Stimulated activated CD8-positive, alpha-beta memory T cell treated with anti-CD3 and anti-CD28 coated beads, Interleukin-7, amount 100 ng/mL, for 48 hours (primary cell): ENCODE data around the gene LPCAT2.

ENCODE experiments used
- DNase-seq, 2 donors: peaks; one replicate each; pipeline ENCODE4 v3.0.0-alpha.2; 2020; ENCODE audit warnings: low read depth in 1 of 2; ENCODE audit errors: extremely low read depth in 1 of 2

LPCAT2 gene

DNA sequence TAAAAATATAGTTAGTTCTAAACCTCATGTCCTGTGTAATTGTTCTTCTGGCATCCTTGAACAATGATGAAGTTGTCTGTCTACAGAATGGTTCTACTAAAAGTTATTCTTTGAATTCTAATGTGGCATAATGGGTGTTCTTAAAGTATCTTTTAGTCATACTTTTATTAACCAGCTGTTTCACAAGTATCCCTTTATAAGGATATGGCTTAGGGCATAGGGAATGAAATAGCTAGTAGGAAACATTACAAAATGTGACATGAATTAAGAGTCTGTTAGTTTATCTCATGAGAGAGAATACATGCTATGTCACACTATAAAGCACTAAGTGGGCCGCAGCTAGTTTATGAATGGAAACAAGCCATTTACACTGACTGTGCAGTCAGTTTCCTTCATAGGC lies 31.3 kb downstream of the LPCAT2 start:
- no peak for DNase-seq

DNA sequence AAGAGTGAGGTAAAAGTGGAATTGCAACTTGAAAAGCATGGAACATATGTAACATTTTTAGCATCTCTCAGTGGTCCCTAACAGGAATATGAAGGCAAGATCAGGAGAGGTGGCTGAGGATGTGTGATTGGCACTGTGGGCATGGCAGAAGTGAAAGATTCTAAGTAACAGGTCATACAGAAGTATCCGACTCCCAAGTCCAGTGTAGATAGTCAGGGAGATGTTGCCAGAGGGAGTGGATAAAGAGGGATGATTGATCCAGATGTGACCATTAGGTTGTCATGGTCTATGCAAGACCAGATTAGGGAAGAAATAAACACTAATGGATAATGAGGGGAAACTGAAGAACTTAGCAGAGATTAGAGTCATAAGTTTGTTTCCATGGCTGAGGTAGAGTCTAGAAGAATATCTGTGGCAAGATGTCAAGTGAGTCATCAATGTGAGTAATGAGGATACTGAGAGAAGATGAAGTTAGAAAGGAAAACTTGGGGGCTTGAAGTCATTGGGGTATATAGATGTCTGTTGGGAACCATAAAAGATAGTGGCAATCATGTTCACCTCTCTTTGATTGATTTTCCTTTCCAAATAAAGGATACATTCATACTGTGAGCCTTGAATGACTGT lies 33.7 kb downstream of the LPCAT2 start:
- no peak for DNase-seq

DNA sequence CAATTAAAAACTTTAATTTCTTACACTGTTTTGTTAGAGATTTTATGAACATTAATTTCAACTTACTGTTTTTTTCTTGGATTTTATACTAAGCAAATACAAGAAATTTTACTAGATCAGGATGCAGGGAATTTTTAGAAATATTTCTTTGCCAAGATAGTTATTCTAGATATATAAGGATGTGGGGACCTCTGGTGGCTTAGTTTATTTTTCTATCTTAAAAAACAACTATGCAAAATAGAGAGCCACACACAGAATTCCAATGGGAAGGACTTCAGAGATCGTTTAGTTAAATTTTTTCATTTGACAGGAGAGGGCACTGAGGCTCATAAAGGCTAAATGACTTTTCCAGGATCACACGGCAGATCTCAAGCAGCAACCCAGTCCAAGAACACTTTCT lies 34.6 kb downstream of the LPCAT2 start:
- no peak for DNase-seq

DNA sequence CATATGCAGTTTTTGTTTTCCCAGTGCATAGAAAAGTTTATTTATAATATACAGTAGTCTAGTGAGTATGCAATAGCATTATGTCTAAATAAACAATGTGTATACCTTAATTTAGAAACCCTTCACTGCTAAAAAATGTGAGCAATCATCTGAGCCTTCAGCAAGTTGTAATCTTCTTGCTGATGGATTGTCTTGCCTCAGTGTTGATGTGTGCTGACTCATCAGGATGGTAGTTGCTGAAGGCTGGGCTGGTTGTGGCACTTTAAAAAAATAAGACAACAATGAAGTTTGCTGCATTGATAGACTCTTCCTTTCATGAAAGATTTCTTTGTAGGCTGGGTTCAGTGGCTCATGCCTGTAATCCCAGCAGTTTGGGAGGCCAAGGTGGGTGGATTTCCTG lies 43.7 kb downstream of the LPCAT2 start:
- DNase-seq, result no peak

DNA sequence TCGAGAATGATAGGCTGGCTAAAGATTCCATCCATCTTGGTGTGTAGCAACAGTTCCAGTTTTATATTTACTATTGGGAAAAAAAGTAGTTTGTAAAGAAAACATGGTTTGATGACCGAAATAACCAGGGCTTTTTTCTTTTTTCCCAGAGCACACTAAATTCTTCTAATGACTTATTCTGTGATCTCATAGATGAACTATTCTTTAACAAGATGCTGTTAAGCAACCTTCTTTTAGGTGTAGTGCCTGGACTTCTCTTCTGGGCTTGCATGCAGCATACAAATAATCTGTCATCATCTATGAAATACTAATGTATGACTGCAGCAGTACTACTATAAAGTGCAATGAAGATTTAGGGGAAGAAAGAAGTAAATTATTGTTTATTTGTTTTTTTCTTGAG lies 46.6 kb downstream of the LPCAT2 start:
- DNase-seq, result no peak

DNA sequence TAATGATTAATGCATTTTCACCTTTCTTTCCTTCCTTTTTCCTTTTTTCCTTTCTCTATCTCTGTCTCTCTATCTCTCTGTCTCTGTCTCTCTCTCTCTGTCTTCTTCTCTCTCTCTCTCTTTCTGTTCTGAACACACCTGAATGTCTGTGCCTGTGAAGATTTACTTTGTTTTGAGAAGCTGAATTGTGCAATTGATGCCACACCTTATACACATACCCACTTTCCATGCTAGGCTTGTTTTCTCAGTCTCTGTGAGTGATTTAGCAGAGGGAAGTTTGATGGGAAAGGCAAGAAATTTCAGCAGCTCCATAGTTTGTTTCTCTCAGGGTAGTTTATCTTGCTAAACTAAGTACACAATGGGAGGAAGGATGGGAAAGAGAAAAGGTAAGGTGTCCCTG lies 48.3 kb downstream of the LPCAT2 start:
- DNase-seq, result no peak

DNA sequence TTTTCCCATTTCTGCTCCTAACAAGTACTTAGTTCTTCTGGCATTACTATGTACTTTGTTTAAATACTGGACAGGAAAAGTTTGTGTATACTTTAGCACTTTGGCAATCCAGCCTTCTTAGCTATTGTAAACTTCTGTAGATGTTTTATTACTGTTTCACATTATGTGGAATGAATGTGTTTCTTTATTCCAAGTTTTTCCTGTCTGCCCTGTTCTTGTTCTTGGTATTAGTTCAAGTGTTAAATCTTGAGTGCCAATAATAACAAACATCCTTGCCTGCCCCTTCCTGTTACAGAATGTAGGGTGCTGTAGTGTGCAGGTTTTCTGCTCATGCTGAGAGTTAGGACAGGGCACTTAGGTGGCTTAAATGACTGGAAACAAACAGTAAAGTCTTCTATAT lies 50.4 kb downstream of the LPCAT2 start:
- DNase-seq, result no peak

DNA sequence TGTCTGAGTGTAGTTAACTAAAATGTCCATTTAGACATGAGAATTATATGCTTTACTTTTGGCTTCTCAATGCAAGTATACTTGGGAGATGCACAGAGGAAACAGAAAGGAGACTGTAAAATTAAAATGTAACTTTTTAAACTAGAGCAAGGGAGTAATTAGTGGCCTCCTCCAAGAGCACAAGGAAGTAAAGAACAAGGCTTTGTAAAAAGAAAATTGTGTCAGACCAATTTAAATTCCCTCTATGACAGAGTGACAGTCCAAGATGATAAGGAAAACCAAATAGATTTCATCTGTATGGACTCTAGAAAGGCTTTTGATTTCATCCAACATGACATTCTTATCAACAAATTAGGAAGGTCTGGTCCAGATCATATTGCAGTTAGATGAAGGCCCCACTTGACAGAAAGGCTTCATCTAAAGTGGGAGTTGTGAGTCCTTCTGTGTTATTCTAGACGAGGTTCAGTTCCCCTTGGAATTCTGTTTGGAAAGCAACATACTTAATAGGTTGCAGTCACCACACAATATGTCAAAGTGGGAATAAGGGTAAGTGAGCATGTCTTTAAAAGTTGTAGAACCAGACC lies 51.2 kb downstream of the LPCAT2 start:
- DNase-seq, result no peak

DNA sequence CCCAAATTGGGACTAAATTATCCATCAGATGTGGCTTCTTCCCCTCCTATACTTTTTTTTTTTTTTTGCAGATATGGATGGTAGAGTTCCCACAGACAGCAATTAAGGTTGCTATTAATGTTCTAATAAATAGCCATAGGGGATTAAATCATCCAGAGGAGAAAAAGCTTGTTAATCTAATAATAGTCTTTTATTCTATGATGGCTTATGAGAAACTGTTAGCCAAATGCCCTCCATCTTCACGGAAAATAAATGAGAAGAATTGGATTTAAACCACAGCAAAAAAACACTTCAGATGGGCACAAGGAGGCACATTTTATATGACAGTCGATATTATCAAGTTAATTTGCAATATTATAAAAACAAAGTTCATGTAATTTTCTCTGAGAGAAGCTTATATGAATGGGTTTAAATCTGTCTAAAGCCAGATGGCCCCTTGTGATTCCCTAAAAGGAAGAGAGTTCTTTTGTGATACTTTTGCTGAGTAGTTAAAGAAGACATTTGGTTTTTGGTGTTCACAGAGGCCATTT lies 52.5 kb downstream of the LPCAT2 start:
- DNase-seq, result no peak

DNA sequence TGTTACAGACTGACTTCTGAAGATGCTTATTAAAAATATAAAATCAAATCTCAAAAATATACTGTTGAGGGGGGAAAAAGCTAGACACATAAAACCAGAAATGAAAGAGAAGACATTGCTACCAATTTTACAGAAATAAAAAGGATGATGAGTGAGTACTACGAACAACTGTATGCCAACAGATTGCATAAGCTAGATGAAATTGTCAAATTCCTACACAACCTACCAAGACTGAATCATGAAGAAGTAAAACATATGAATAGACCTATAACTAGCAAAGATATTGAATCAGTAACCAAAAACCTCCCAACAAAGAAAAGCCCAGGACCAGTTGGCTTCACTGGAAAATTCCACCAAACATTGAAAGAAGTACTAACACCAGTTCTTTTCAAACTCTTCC lies 54.1 kb downstream of the LPCAT2 start:
- DNase-seq, result no peak

DNA sequence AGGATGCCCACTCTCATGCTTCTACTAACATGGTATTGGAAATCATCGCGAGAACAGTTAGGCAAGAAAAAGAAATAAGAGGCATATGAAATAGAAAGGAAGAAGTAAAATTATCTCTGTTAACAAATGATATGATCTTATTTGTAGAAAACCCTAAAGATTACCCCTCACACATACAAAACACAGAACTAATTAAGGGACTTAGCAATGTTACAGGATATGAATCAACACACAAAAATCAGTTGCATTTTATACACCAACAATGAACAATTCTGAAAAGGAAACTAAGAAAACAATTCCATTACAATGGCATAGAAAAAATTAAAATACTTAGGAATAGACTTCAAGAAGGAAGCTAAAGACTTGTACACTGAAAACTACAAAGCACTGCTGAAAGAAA lies 54.9 kb downstream of the LPCAT2 start:
- DNase-seq, result no peak

DNA sequence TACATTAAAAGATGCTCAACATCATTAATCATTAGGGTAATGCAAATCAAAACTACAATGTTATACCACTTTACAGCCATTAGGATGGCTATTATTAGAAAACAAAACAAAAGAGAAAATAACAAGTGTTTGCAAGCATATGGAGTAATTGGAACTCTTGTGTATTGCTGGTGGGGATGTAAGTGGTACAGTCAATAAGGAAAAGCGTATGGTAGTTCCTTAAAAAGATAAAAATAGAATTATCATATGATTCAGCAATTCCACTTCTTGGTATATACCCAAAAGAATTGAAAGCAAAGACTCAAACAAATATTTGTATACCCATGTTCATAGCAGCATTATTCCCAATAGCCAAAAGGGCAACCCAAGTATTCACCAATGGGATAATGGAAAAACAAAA lies 56.2 kb downstream of the LPCAT2 start:
- DNase-seq, result no peak

DNA sequence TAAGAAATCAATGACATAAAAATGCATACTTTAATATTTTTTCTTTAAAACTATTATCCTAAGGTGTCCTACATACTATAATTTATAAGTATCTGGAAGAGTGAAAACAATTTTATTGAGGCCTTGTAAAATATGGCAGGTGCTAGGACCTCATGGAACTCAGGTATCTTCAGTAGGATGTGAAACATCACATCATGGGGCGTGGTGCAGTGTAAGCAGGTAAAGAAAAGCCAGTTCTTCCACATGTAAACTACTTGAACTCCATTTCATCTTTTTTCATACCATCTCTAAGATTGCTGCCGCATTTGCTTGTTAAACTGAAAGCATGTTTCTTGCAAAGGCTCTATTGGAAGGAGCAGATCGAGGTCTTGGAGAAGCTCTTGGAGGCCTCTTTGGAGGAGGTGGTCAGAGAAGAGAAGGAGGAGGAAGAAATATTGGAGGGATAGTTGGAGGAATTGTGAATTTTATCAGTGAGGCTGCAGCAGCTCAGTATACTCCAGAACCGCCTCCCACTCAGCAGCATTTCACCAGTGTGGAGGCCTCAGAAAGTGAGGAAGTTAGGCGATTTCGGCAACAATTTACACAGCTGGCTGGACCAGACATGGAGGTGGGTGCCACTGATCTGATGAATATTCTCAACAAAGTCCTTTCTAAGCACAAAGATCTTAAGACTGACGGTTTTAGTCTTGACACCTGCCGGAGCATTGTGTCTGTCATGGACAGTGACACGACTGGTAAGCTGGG lies 57.7 kb downstream of the LPCAT2 start, which contains the start of gene CAPNS2:
Gene CAPNS2, plus strand, starts transcription at position 253 of the 744 bp plus-strand sequence. Its CDS starts 73 bp downstream, at position 326.
- no peak for DNase-seq

DNA sequence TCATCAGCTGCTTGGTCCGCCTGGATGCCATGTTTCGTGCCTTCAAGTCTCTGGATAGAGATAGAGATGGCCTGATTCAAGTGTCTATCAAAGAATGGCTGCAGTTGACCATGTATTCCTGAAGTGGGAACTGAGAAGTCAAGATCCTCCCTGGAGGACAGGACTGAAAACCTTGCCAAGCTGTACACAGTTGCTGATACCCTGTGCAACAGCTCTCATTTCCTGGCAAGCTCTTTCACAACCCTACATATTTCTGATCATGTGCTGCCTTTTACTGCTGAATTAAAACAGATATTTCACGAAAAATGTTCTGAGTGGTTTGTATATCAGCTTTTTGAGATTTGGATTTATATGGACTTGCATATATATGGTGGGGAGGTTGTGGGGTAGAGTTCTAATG lies 58.5 kb downstream of the LPCAT2 start:
- no peak for DNase-seq

DNA sequence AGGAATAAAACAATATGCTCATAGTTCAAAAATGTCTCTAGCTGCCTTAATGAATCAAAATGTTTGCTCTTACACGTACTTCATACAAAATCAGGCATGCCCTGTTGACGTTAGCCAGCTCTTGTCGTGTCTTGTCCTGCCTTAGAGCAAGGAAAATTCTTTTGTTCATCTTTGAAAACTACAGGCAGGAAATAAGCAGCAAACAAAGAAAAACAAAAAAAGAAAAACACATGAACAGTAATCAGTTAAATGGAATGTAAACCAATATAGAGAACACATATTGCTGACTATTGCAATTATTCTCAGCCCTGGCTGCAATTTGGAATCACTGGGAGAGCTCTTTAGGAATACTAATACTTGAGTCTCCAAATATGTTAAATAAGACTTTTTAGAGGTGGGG lies 59.3 kb downstream of the LPCAT2 start:
- DNase-seq, result no peak

DNA sequence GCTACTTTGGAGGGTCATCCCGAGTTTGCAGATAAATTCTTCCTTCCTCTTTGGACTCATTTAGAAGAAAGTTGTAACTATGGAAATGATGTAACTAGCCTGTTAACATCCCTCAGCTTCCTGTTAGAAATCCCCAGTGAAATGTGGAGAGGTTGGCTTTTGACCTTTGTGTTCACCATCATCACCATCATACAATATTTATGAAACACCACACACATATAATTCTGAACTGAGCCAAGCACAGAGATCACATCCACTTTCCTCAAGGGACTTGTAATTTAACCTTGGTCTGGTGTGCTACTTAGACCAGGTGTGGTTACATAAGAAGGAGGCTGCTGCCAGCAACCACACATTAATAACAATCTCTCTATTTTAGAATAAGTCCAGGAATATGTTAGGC lies 60.2 kb downstream of the LPCAT2 start:
- DNase-seq, result no peak

DNA sequence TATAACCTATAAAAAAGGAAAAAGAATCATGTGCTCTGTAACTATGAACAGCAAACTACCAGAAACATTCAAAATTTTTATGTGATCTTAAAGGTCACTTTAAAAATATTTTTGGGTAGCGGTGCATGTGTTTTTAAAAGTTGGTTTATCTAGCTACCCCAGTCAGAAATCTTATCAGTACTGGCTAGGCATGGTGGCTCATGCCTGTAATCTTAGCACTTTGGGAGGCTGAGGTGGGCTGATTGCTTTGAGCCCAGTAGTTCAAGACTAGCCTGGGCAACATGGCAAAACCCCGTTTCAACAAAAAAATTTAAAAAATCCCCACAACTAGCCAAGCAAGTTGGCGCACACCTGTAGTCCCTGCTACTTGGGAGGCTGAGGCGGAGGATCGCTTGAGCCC lies 61.3 kb downstream of the LPCAT2 start:
- DNase-seq, result no peak

DNA sequence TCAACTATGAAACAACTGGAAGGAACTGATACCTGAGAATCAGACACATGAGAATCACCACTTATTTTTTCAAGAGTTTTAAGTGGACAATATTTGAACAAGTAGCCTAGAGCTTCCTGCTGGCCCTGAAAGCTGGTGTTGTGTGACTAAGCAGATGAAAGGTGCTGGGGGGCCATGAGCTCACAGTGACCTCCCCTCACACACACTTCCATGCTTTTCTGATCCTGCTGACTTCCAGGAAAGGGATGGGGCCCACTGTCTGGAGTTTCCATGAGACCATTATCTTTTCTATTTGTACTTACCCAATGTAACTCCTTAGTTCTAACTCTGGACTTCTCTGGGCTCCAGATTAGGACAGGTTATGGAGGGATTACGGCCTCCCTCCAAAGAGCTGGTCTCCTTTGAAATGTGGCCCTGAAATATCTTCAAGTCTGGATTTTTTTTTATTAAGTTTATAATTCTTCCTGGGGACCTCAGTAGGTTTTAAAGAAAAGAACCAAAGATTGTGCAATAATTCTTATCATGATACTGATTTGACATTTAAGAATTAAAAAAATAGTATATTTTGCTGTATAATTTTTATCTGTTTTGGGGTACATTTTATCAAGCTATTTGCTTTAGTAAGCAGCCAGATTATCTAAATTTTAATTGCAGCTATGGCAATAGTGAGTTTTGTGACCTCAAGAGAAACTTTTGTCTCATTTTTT lies 62.5 kb downstream of the LPCAT2 start:
- DNase-seq, result no peak

DNA sequence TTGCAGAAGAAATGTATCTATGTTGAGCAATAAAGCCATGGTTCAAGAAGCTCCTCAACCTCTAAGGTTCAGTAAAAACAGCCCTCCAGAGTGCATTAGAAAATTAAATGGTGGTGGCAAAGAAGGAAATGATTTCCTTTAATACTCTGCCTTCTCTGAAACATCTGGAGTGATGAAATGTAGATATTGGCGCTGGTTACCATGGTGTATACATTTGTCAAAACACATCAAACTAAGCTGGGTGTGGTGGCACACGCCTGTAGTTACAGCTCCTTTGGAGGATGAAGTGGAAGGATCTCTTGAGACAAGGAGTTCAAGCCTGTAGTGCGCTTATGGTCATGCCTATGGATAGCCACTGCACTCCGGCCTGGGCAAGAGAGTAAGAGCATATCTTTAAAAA lies 63.6 kb downstream of the LPCAT2 start:
- DNase-seq, result no peak

DNA sequence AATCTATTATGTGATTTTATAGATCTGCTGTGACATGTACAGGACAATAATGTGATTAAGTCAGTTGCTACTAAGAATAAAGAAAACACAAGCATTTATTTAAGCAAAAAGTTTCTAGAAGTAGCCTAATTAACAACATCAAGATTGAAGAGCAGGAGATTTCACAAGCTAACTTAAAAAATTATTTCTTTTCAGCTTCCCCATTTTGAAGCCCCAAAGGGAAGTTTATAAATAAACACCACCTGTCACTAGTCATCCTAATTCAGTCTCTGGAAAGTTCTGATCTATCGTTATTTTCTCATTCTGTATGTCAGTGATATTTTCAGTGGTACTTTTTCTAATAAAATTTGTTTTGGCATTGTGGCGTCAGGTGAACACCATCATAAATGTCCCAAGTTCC lies 65.9 kb downstream of the LPCAT2 start:
- no peak for DNase-seq

DNA sequence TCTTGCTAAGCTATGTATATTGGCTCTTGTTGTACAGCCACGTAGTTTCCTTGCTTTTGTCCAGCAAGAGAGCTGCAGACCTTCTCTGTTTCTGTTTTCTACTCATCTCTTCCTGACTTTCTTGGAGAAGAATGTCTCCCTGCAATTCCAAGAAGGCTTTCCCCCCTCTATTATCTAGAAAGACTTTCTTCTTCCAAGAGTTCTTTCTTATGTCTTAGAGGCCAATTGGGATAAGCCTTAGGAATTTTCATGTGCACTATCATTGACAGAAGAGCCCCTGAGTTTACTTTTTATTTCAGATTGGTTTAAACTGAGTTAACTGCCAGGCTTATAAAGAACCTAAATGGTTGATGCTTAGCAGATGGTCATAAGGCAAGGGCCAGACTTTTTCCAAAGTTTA lies 66.6 kb downstream of the LPCAT2 start:
- no peak for DNase-seq

DNA sequence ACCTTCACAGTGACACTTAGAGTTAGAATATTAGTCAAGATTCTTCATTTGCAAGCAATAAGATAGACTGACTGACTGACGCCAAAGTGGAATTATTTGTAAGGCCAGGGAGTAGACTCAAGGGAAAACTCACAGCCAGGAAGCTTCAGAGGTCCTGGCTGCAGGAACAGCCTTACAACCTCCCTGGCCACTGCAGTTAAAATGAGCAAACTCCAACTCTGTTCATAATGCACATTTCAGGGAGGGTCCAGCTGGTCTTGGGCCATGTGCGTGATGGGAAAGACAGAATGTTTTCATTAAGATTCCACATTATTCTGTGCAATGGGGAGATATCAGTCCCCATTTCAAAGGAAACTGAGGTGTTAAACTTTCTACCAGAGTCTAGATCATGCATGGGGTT lies 67.5 kb downstream of the LPCAT2 start:
- DNase-seq, result no peak
